PC-3 (cell line): ENCODE data around the gene CEP128. TPM values are rescaled to one million over a fixed set of nuclear protein-coding genes. Genes with fewer than 3 reads are reported as not detected.

ENCODE experiments used
- ATAC-seq: fragments of 200-7000 bp; cut with Tn5 transposase; 2 replicates; pipeline ENCODE4 v1.9.1; 2020; ENCODE audit warnings: mild to moderate bottlenecking, moderate library complexity
- BruUV-seq: library from RNA; stranded (reverse); fragments of 400-500 nt; replicated peaks from 2 replicates; lab custom pipeline; 2021; lab: Mats Ljungman, UMichigan
- CTCF ChIA-PET: fragments of 300-600 bp; sonication (Branson Sonifier 250); formaldehyde crosslinking; loops from one replicate; lab custom pipeline; 2022; ENCODE audit warnings: antibody characterized with exemption; lab: Charles Lee
- POLR2A ChIA-PET: fragments of 300-600 bp; sonication (Branson Sonifier 250); formaldehyde crosslinking; loops from one replicate; lab custom pipeline; 2022; ENCODE audit warnings: antibody characterized with exemption; ENCODE audit not compliant: unreplicated experiment; lab: Charles Lee
- DNase-seq: peaks from one replicate; pipeline ENCODE4 v3.0.0-alpha.2; 2015
- H2AFZ ChIP-seq: fragments of 300-600 bp; sonication (generic); 2 replicates; pipeline ENCODE4 v1.6.0; 2016; ENCODE audit warnings: antibody characterized with exemption, low read length
- H3F3A ChIP-seq: fragments of 300-600 bp; sonication (generic); one replicate; pipeline ENCODE4 v1.6.0; 2017; ENCODE audit warnings: antibody characterized with exemption, low read length, control low read depth, mild to moderate bottlenecking; ENCODE audit not compliant: unreplicated experiment
- H3K27ac ChIP-seq: fragments of 300-600 bp; sonication (generic); 2 replicates; pipeline ENCODE4 v1.5.1; 2016; ENCODE audit warnings: mild to moderate bottlenecking, low read length
- H3K27me3 ChIP-seq: fragments of 300-600 bp; sonication (generic); 2 replicates; pipeline ENCODE4 v1.6.1; 2016; ENCODE audit warnings: low read length, mixed read lengths
- H3K36me3 ChIP-seq: fragments of 300-600 bp; sonication (generic); 2 replicates; pipeline ENCODE4 v1.6.1; 2016; ENCODE audit warnings: low read depth, mixed run types, low read length, mixed read lengths
- H3K4me1 ChIP-seq: fragments of 300-600 bp; sonication (generic); 2 replicates; pipeline ENCODE4 v1.5.1; 2016; ENCODE audit warnings: low read length; ENCODE audit not compliant: insufficient read depth
- H3K4me2 ChIP-seq: fragments of 300-600 bp; sonication (generic); 2 replicates; pipeline ENCODE4 v1.6.0; 2016; ENCODE audit warnings: low read length
- H3K4me3 ChIP-seq: fragments of 300-600 bp; sonication (generic); 2 replicates; pipeline ENCODE4 v1.5.1; 2016; ENCODE audit warnings: mild to moderate bottlenecking, low read length, mixed read lengths
- H3K79me2 ChIP-seq: fragments of 300-600 bp; sonication (generic); 2 replicates; pipeline ENCODE4 v1.6.1; 2017; ENCODE audit warnings: low read length, mixed read lengths
- H3K9ac ChIP-seq: fragments of 300-600 bp; sonication (generic); 2 replicates; pipeline ENCODE4 v1.6.0; 2016; ENCODE audit warnings: mild to moderate bottlenecking, low read length
- H3K9me2 ChIP-seq: fragments of 300-600 bp; sonication (generic); replicated peaks from 2 replicates; pipeline ENCODE4 v1.6.1; 2016; ENCODE audit warnings: mixed run types, low read length, mixed read lengths
- H3K9me3 ChIP-seq: fragments of 300-600 bp; sonication (generic); 2 replicates; pipeline ENCODE4 v1.6.1; 2016; ENCODE audit warnings: low read length, mixed read lengths
- H4K20me1 ChIP-seq: fragments of 300-600 bp; sonication (generic); 2 replicates; pipeline ENCODE4 v1.6.1; 2016; ENCODE audit warnings: low read length, mixed read lengths
- CTCF ChIP-seq: fragments of 300-600 bp; sonication (generic); conservative IDR thresholded peaks from 2 replicates; pipeline ENCODE4 v1.5.1; 2017; ENCODE audit warnings: antibody characterized with exemption, low read depth, mild to moderate bottlenecking, low read length
- EZH2 ChIP-seq: fragments of 300-600 bp; sonication (generic); IDR thresholded peaks from one replicate; pipeline ENCODE4 v1.6.1; 2017; ENCODE audit warnings: antibody characterized with exemption, mild to moderate bottlenecking, low read length; ENCODE audit not compliant: unreplicated experiment
- EZH2phosphoT487 ChIP-seq: fragments of 300-600 bp; sonication (generic); IDR thresholded peaks from 2 replicates; pipeline ENCODE4 v1.6.1; 2018; ENCODE audit warnings: mild to moderate bottlenecking, antibody characterized with exemption, low read length, borderline replicate concordance
- intact Hi-C: fragments of 100-400 bp; cut with micrococcal nuclease; formaldehyde crosslinking; loops from 2 replicates; pipeline ENCODE4 v1.9.0; 2023
- total RNA-seq: library from RNA; depleted of rRNA; stranded (reverse); fragments of >200 nt; gene quantifications from 2 replicates; pipeline ENCODE4 v1.2.3, GENCODE V29; 2014

The CEP128 gene
- total RNA-seq, 1 experiment from 2014 or later = 11.6 TPM

GRCh38 chr14:80627745-80628144 is 313.8 kb downstream of the CEP128 start:
- intact Hi-C loops = no loop called here
- TF ChIP-seq CTCF (no peak), EZH2 (no peak), EZH2phosphoT487 (no peak)
- DNase-seq (no peak), ATAC-seq (no peak)
- Histone ChIP-seq H3K4me3 (no peak overlapping the region), H3K4me1 (no peaks in the 10 kb centered on the region; the same call in 1 of the 2 replicates), H3K9ac (no peak overlapping the region), H3K27ac (no peak overlapping the region), H3K27me3 (no peaks in the 10 kb centered on the region), H3K9me3 (no peaks in the 10 kb centered on the region), H3F3A (no peaks in the 10 kb centered on the region), H3K79me2 (no peaks in the 10 kb centered on the region), H3K9me2 (no peaks in the 10 kb centered on the region), H2AFZ (no peak overlapping the region), H3K4me2 (no peak overlapping the region), H4K20me1 (no peaks in the 10 kb centered on the region), H3K36me3 (peaks cover 6% of the 10 kb centered on the region; the same call in 1 of the 2 replicates)
- BruUV-seq = no TSS peak
- POLR2A ChIA-PET = no interaction called here
- CTCF ChIA-PET = no interaction called here

- Histone ChIP-seq H3K4me3 (no peak overlapping the region), H3K4me2 (no peak overlapping the region), H3F3A (no peaks in the 10 kb centered on the region), H3K4me1 (peaks cover 18% of the 10 kb centered on the region), H3K36me3 (peaks cover 6% of the 10 kb centered on the region; the same call in 1 of the 2 replicates), H2AFZ (no peak overlapping the region), H3K9me3 (no peaks in the 10 kb centered on the region), H3K27me3 (no peaks in the 10 kb centered on the region), H3K79me2 (no peaks in the 10 kb centered on the region), H3K9me2 (no peaks in the 10 kb centered on the region), H3K27ac (no peak overlapping the region), H4K20me1 (no peaks in the 10 kb centered on the region), H3K9ac (no peak overlapping the region)
- TF ChIP-seq EZH2phosphoT487 (no peak), EZH2 (no peak), CTCF (no peak)
- peak; percentile 35 for DNase-seq
- no TSS peak for BruUV-seq
- CTCF ChIA-PET = no interaction called here
- POLR2A ChIA-PET = no interaction called here
- ATAC-seq = no peak
- intact Hi-C loops = no loop called here
These were observed 317.0 kb downstream of the CEP128 start for GRCh38 chr14:80624581-80624980.

GRCh38 chr14:80621701-80622100 is 319.8 kb downstream of the CEP128 start:
- H3K36me3 ChIP-seq = no peaks in the 10 kb centered on the region
- POLR2A ChIA-PET = interaction anchor here (0.8 kb wide), 1 partner anchor 91 kb away, joined by 3 read pairs; no protein-coding TSS in a partner anchor
- H3K9me3 ChIP-seq = no peaks in the 10 kb centered on the region
- DNase-seq (peak; percentile 84), ATAC-seq (peak; percentile 87)
- BruUV-seq = no TSS peak
- intact Hi-C loops = loop anchor here (1.0 kb wide), 1 partner anchor 17 kb away; no protein-coding TSS in a partner anchor
- CTCF ChIA-PET = interaction anchor here (0.6 kb wide), 1 partner anchor 25 kb away, joined by 3 read pairs; no protein-coding TSS in a partner anchor
- peak overlapping the region; percentile 54 for H3K27ac ChIP-seq
- peak overlapping the region; percentile 24; the same call in 1 of the 2 replicates for H2AFZ ChIP-seq
- no peak for TF ChIP-seq EZH2phosphoT487
- no peak for TF ChIP-seq EZH2
- TF ChIP-seq CTCF = no peak
- peaks cover 18% of the 10 kb centered on the region for H3K4me1 ChIP-seq
- H4K20me1 ChIP-seq = no peaks in the 10 kb centered on the region
- no peak overlapping the region for H3K9ac ChIP-seq
- H3K4me3 ChIP-seq = peak overlapping the region; percentile 15; the same call in 1 of the 2 replicates
- H3K27me3 ChIP-seq = no peaks in the 10 kb centered on the region
- no peaks in the 10 kb centered on the region for H3K79me2 ChIP-seq
- no peaks in the 10 kb centered on the region for H3K9me2 ChIP-seq
- H3F3A ChIP-seq = no peaks in the 10 kb centered on the region
- H3K4me2 ChIP-seq = peak overlapping the region; percentile 52
